CD14-positive monocyte (primary cell): ENCODE measurements around the gene ICAM2. TPM values are rescaled to one million over a fixed set of nuclear protein-coding genes. Genes with fewer than 3 reads are reported as not detected.

Experiments used
- DNase-seq, 3 donors: peaks; one replicate each; pipeline ENCODE4 v3.0.0-alpha.2; 2011 to 2022
- H2AFZ ChIP-seq: 2 replicates; pipeline ENCODE4 v1.6.0; 2012; ENCODE audit warnings: mild to moderate bottlenecking, low read depth, low read length, inconsistent platforms; ENCODE audit not compliant: insufficient read depth, poor library complexity, severe bottlenecking
- H3K27ac ChIP-seq, 2 donors: 1 replicate in 1 of 2; 2 replicates in 1 of 2; pipeline ENCODE4 v1.5.1; 2012 to 2013; ENCODE audit warnings: low read length in 2 of 2, control low read depth in 1 of 2, inconsistent platforms in 1 of 2, low read depth in 1 of 2, mild to moderate bottlenecking in 1 of 2
- H3K27me3 ChIP-seq, 2 donors: one replicate each; pipeline versions ENCODE4 v1.6.0 to v1.6.1; 2011 to 2013; ENCODE audit warnings: low read length in 2 of 2; ENCODE audit not compliant: control insufficient read depth in 2 of 2, insufficient read depth in 2 of 2
- H3K36me3 ChIP-seq, 2 donors: replicated peaks in 1 of 2; 1 replicate in 1 of 2; 2 replicates in 1 of 2; pipeline versions ENCODE4 v1.5.1 to v1.6.1; 2012 to 2013; ENCODE audit warnings: low read length in 2 of 2, control low read depth in 1 of 2, inconsistent platforms in 1 of 2, mild to moderate bottlenecking in 1 of 2; ENCODE audit not compliant: insufficient read depth in 2 of 2, control insufficient read depth in 1 of 2
- H3K4me1 ChIP-seq, 2 donors: 1 replicate in 1 of 2; 2 replicates in 1 of 2; pipeline versions ENCODE4 v1.5.1 to v1.6.1; 2012 to 2013; ENCODE audit warnings: low read length in 2 of 2, control low read depth in 1 of 2, inconsistent platforms in 1 of 2, mild to moderate bottlenecking in 1 of 2, moderate library complexity in 1 of 2; ENCODE audit not compliant: insufficient read depth in 2 of 2, control insufficient read depth in 1 of 2
- H3K4me2 ChIP-seq: replicated peaks from 2 replicates; pipeline ENCODE3; 2012; ENCODE audit warnings: low read length, moderate library complexity, mild to moderate bottlenecking; ENCODE audit not compliant: poor library complexity, severe bottlenecking; ENCODE audit errors: extremely low read depth
- H3K4me3 ChIP-seq, 3 experiments: fragments of 200-600 bp in 1 of 3; sonication (generic) in 1 of 3; replicated peaks in 1 of 3; 1 replicate in 2 of 3; 2 replicates in 1 of 3; pipeline ENCODE4 v1.5.1; 2011 to 2013; ENCODE audit warnings: low read length in 3 of 3, mild to moderate bottlenecking in 3 of 3, control low read depth in 2 of 3, low read depth in 2 of 3, inconsistent platforms in 1 of 3, moderate library complexity in 1 of 3
- H3K79me2 ChIP-seq: 2 replicates; pipeline ENCODE4 v1.6.0; 2012; ENCODE audit warnings: mild to moderate bottlenecking, control low read depth, inconsistent platforms, low read length, moderate library complexity; ENCODE audit not compliant: insufficient read depth
- H3K9ac ChIP-seq: 2 replicates; pipeline ENCODE4 v1.6.0; 2017; ENCODE audit warnings: low read length, mild to moderate bottlenecking; ENCODE audit not compliant: insufficient read depth, poor library complexity, severe bottlenecking
- H3K9me3 ChIP-seq, 2 donors: replicated peaks in 1 of 2; 1 replicate in 1 of 2; 2 replicates in 1 of 2; pipeline versions ENCODE4 v1.5.1 to v1.6.1; 2012 to 2013; ENCODE audit warnings: low read length in 2 of 2, control low read depth in 1 of 2; ENCODE audit not compliant: control insufficient read depth in 1 of 2, insufficient read depth in 1 of 2
- H4K20me1 ChIP-seq: 2 replicates; pipeline ENCODE4 v1.6.0; 2012; ENCODE audit warnings: mild to moderate bottlenecking, low read length, control low read depth, moderate library complexity; ENCODE audit not compliant: insufficient read depth
- H3K27ac Mint-ChIP-seq, 7 donors: one replicate each; pipeline ENCODE4 v1.8.0; 2020; ENCODE audit warnings: mild to moderate bottlenecking in 7 of 7, mixed read lengths in 7 of 7, moderate library complexity in 6 of 7, inconsistent platforms in 2 of 7
- H3K27me3 Mint-ChIP-seq, 3 donors: one replicate each; pipeline ENCODE4 v1.8.0; 2021 to 2022; ENCODE audit warnings: low read depth in 3 of 3, mild to moderate bottlenecking in 3 of 3, mixed read lengths in 3 of 3, moderate library complexity in 3 of 3, inconsistent platforms in 1 of 3
- H3K36me3 Mint-ChIP-seq, 2 donors: one replicate each; pipeline ENCODE4 v1.8.0; 2020; ENCODE audit warnings: mixed read lengths in 2 of 2, inconsistent platforms in 1 of 2, mild to moderate bottlenecking in 1 of 2
- H3K4me1 Mint-ChIP-seq: one replicate; pipeline ENCODE4 v1.8.0; 2020; ENCODE audit warnings: mild to moderate bottlenecking, mixed read lengths
- H3K4me3 Mint-ChIP-seq, 2 donors: one replicate each; pipeline ENCODE4 v1.8.0; 2020; ENCODE audit warnings: mild to moderate bottlenecking in 2 of 2, mixed read lengths in 2 of 2, moderate library complexity in 1 of 2
- H3K9me3 Mint-ChIP-seq, 7 donors: one replicate each; pipeline ENCODE4 v1.8.0; 2020 to 2022; ENCODE audit warnings: mixed read lengths in 7 of 7, mild to moderate bottlenecking in 6 of 7, moderate library complexity in 6 of 7, inconsistent platforms in 2 of 7
- CTCF ChIP-seq: fragments of 200-600 bp; IDR thresholded peaks from one replicate; pipeline ENCODE4 v1.8.0; 2022; ENCODE audit warnings: antibody characterized with exemption, mild to moderate bottlenecking
- WGBS: methylation state at CpG from one replicate; pipeline ENCODE4 v1.1.5; 2013; ENCODE audit warnings: missing lambda C conversion rate; ENCODE audit not compliant: insufficient coverage; 5-methylcytosine and 5-hydroxymethylcytosine counted together
- intact Hi-C, 2 donors: fragments of 100-400 bp; cut with micrococcal nuclease; formaldehyde crosslinking; loops; one replicate each; pipeline versions ENCODE4 v1.15.0 to v1.15.1; 2023
- polyA plus RNA-seq, 3 donors: library from polyadenylated mRNA; depleted of rRNA in 1 of 3; unstranded in 2 of 3; stranded (reverse) in 1 of 3; fragments of 300-500 nt in 2 of 3; fragments of >200 nt in 1 of 3; fragmentation: Illumina TruSeq in 2 of 3; gene quantifications; 1 replicate in 2 of 3; 2 replicates in 1 of 3; pipeline ENCODE4 v1.2.3, GENCODE V29; 2012 to 2021

ICAM2 gene
- polyA plus RNA-seq, 3 donors: 111 to 186 (median 174) TPM

- DNase-seq: no peak
- no peak for TF ChIP-seq CTCF
- Histone ChIP-seq H2AFZ (no peak overlapping the region), H3K4me3 (no peak overlapping the region), H4K20me1 (no peaks in the 10 kb centered on the region), H3K79me2 (no peaks in the 10 kb centered on the region), H3K27ac (peak overlapping the region in 1 of 2 donors; percentile 59), H3K27me3 (no peaks in the 10 kb centered on the region), H3K9ac (no peak overlapping the region), H3K4me2 (no peak overlapping the region), H3K36me3 (peaks cover 70 to 83% of the 10 kb centered on the region in 2 donors), H3K9me3 (peaks cover 7 to 16% of the 10 kb centered on the region in 2 donors), H3K4me1 (peaks cover 29 to 45% of the 10 kb centered on the region in 2 donors)
- 98% methylated on average over 6 of the region's 7 CpGs for WGBS
- H3K27me3 Mint-ChIP-seq: peaks cover 0 to 4% (median 0%) of the 10 kb centered on the region in 3 donors
- H3K4me1 Mint-ChIP-seq: peaks cover 51% of the 10 kb centered on the region
- H3K27ac Mint-ChIP-seq: peak overlapping the region in 5 of 7 donors; percentile 28 to 79 (median 68)
- no peak overlapping the region for H3K4me3 Mint-ChIP-seq
- intact Hi-C loops: no loop called here
- peaks cover 89 to 97% of the 10 kb centered on the region in 2 donors for H3K36me3 Mint-ChIP-seq
- peaks cover 12 to 17% (median 15%) of the 10 kb centered on the region in 7 donors for H3K9me3 Mint-ChIP-seq
Observed at GRCh38 chr17:64066716-64067115, 46.3 kb upstream of the ICAM2 start.

- Mint-ChIP-seq H3K27me3 (peaks cover 0 to 4% (median 0%) of the 10 kb centered on the region in 3 donors), H3K4me1 (peaks cover 67% of the 10 kb centered on the region), H3K4me3 (no peak overlapping the region), H3K36me3 (peaks cover 80 to 87% of the 10 kb centered on the region in 2 donors), H3K9me3 (peaks cover 12 to 17% (median 13%) of the 10 kb centered on the region in 7 donors), H3K27ac (no peak overlapping the region)
- DNase-seq: no peak
- 100% methylated on average over 3 of the region's 8 CpGs for WGBS
- no peak overlapping the region for H3K4me2 ChIP-seq
- TF ChIP-seq CTCF: no peak
- no peak overlapping the region for H2AFZ ChIP-seq
- H3K9ac ChIP-seq: no peak overlapping the region
- no peaks in the 10 kb centered on the region for H3K79me2 ChIP-seq
- H4K20me1 ChIP-seq: no peaks in the 10 kb centered on the region
- H3K4me3 ChIP-seq: no peak overlapping the region
- peaks cover 58 to 75% of the 10 kb centered on the region in 2 donors for H3K36me3 ChIP-seq
- H3K27me3 ChIP-seq: no peaks in the 10 kb centered on the region
- peaks cover 7 to 14% of the 10 kb centered on the region in 2 donors for H3K9me3 ChIP-seq
- no peak overlapping the region for H3K27ac ChIP-seq
- H3K4me1 ChIP-seq: peaks cover 44 to 61% of the 10 kb centered on the region in 2 donors
- intact Hi-C loops: no loop called here
Observed at GRCh38 chr17:64065161-64065560, 44.7 kb upstream of the ICAM2 start.
